Stimulated activated naive CD8-positive, alpha-beta T cell treated with anti-CD3 and anti-CD28 coated beads, Interleukin-15, Interleukin-2, amounts not matched to agents 100 ng/mL and 50 ng/mL, for 24 hours (primary cell): ENCODE results near the gene AFAP1.

ENCODE experiments used
- H3K27ac Mint-ChIP-seq: one replicate; pipeline ENCODE4 v1.8.0; 2021; ENCODE audit warnings: mild to moderate bottlenecking, mixed read lengths
- H3K27me3 Mint-ChIP-seq: one replicate; pipeline ENCODE4 v1.8.0; 2021; ENCODE audit warnings: mixed read lengths
- H3K36me3 Mint-ChIP-seq: one replicate; pipeline ENCODE4 v1.8.0; 2021; ENCODE audit warnings: low read depth, mixed read lengths
- H3K4me1 Mint-ChIP-seq: one replicate; pipeline ENCODE4 v1.8.0; 2021; ENCODE audit warnings: low read depth, mixed read lengths
- H3K4me3 Mint-ChIP-seq: one replicate; pipeline ENCODE4 v1.8.0; 2021; ENCODE audit warnings: mild to moderate bottlenecking, mixed read lengths
- H3K9me3 Mint-ChIP-seq: one replicate; pipeline ENCODE4 v1.8.0; 2021; ENCODE audit warnings: mixed read lengths

The AFAP1 gene

DNA sequence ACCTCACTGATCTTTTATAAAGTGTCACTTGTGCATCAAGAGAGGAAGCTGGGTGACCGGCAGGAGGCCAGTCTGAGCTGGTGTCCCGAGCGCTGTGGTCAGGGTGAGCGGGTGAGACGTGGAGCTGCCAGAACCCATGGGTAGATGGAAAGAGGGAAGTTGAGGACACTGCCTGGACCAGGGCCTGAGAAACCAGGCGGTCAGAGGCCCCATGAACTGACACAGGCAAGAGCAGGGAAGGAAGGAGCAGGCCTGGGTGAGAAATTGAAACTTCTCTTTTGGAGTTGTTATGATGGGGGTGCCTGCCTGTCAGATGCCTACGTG is 192.6 kb downstream of the AFAP1 start:
- Mint-ChIP-seq H3K27me3 (no peaks in the 10 kb centered on the region), H3K9me3 (no peaks in the 10 kb centered on the region), H3K36me3 (no peaks in the 10 kb centered on the region), H3K4me3 (no peak overlapping the region), H3K4me1 (peaks cover 17% of the 10 kb centered on the region), H3K27ac (no peak overlapping the region)

DNA sequence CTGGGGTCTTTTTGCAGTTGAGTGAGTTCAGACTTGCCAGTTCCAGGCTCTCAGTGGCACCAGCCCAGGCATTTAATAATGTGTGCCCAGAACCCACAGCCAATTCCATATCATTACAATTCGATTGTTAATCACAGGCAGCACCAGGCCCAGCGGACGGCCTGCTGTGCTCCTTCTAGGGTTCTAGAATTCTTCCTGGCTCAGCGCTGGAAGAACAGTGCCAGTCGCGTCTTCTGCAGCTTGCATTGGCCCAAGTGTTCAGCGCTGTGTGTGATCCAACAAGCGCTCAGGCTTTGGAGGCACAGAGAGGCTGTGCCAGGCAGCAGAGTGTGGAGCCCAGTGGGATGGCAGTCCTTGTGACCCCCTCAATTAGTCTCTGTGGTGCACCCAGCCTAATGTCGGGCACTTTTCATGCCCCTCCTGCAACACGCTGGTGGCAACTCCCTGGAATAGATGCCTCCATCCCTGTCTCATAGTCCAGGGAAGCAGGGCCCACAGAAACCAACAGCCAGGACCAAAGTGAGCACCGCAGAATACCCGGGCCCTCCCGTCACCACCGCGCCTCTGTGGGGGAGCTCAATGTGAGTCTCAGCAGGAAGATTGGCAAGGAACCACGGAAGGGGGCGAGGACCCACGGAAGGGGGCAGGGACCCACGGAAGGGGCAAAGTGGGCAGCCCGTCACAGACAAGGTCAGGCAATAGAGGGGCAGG is 193.2 kb downstream of the AFAP1 start:
- H3K4me1 Mint-ChIP-seq, result peaks cover 17% of the 10 kb centered on the region
- no peaks in the 10 kb centered on the region for H3K36me3 Mint-ChIP-seq
- no peak overlapping the region for H3K27ac Mint-ChIP-seq
- H3K27me3 Mint-ChIP-seq, result no peaks in the 10 kb centered on the region
- no peaks in the 10 kb centered on the region for H3K9me3 Mint-ChIP-seq
- no peak overlapping the region for H3K4me3 Mint-ChIP-seq

DNA sequence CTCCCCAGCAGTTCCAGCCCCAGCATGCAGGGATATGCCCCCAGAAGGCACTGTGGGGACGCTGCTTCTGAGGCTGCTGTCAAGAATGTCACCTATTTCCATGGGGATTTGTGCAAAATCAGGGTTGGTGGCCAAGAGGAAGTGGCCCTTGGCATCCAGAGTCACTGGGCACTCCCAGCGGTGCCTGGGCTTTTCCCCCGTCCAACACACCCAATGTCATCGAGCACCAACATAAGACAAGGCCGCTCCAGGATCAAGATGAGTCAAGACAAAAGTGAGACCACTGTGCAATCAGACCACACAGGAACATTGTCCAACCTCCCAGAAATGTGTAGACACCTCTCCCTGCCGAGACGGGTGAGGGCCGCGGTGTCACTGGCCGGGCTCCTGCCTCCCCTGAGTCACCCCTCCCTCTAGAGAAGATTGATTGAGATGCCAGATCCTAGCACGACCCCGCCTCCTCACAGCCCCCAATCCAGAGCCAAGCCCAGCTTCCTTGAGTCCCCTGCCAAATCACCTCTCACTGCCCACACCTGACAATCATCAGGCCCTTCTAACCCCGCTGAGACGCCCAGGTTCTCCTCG is 194.3 kb downstream of the AFAP1 start:
- Mint-ChIP-seq H3K27ac (no peak overlapping the region), H3K9me3 (no peaks in the 10 kb centered on the region), H3K4me1 (peaks cover 15% of the 10 kb centered on the region), H3K27me3 (no peaks in the 10 kb centered on the region), H3K36me3 (no peaks in the 10 kb centered on the region), H3K4me3 (no peak overlapping the region)

DNA sequence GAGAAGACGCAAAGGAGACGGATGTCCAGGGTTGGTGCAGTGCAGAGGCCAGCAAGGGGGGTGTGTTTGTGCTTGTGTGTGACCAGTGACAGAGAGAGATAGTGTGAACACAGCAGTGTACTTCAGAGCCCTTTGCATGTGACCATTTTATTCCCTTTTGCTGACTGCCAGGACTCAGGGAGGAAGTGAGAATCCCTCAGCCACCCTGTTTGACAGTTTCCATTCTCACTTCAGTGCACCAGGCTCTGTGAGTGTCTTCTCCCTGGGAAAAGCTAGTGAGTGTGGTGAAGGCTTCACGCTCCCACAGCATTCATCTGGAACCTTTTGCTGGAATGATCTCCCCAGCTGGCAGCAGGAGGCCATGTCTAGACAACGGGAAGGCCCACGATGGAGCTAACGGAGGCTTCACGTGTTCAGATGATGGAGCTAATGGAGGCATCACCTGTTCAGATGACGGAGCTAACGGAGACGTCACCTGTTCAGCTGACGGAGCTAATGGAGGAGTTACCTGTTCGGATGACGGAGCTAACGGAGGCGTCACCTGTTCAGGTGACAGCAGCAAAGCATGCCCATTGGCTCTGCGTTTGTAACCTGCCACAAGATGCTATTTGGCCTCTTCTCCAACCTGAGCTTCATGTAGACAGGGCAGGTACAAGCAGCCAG is 195.4 kb downstream of the AFAP1 start:
- peaks cover 4% of the 10 kb centered on the region for H3K4me1 Mint-ChIP-seq
- no peaks in the 10 kb centered on the region for H3K9me3 Mint-ChIP-seq
- no peaks in the 10 kb centered on the region for H3K27me3 Mint-ChIP-seq
- H3K4me3 Mint-ChIP-seq, result no peak overlapping the region
- H3K27ac Mint-ChIP-seq, result no peak overlapping the region
- H3K36me3 Mint-ChIP-seq, result no peaks in the 10 kb centered on the region

DNA sequence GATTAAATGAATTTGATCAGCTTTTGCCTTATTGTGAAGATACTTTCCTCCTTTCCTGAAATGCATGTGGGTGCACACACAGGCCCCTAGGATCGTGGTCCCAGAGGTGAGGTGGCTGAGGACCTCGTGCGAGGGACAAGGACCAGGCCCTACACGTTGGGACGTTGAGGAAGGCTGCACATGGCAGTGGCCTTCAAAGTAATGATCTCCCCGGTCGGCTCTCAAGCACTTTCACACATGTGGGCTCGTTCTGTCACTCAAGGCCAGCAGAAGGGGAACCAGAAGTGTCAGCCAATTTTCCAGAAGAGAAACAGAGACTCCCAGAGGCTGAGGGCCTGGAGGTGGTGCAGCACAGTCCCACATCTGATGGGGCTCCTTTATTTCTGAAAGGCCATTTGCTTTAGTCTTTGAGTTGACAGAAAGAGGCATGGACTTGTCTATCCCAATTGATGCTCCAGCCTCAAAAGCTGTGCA is 196.8 kb downstream of the AFAP1 start:
- no peaks in the 10 kb centered on the region for H3K4me1 Mint-ChIP-seq
- no peaks in the 10 kb centered on the region for H3K27me3 Mint-ChIP-seq
- H3K9me3 Mint-ChIP-seq, result no peaks in the 10 kb centered on the region
- no peak overlapping the region for H3K4me3 Mint-ChIP-seq
- no peak overlapping the region for H3K27ac Mint-ChIP-seq
- H3K36me3 Mint-ChIP-seq, result no peaks in the 10 kb centered on the region

DNA sequence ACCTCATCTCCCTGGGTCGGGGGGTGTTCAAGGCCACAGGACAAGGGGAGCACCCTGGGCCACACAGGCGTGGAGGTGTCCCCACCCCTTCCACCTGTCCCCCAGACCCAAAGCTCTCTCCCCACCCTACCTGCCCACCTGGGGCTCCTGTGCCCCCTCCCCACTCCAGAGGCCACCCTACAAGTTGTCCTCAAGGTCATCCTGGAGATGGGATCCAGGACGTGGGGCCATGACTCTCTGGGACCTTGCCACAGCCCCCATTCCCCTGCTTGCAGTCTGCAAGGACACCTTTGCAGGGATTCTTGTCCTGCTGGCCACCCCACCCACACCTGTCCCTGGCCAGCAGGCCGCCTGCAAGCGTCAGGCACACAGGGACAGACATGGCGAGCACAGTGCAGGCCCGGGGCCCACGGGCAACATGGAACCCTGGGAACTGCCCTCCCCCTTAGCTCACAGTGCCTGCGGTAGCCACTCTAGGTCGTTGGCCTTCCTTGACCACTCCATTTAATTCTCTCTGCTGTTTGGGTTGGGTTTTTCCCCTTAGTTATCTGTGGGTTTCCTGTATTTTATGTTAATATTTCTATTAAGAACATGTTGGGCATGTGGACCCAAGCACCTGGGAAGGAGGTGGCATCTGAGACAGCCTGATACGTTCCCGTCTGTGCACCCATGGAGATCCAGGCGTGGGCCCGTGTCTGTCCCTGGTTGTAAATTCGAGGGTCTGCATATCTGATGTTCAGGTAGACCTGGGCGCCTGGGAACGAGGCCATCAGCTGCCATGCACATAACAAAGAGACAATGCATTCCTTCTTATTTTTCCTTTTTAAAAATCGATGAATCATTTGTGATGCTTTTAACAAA is 197.5 kb downstream of the AFAP1 start:
- Mint-ChIP-seq H3K4me1 (no peaks in the 10 kb centered on the region), H3K4me3 (no peak overlapping the region), H3K9me3 (no peaks in the 10 kb centered on the region), H3K27ac (no peak overlapping the region), H3K36me3 (no peaks in the 10 kb centered on the region), H3K27me3 (no peaks in the 10 kb centered on the region)

DNA sequence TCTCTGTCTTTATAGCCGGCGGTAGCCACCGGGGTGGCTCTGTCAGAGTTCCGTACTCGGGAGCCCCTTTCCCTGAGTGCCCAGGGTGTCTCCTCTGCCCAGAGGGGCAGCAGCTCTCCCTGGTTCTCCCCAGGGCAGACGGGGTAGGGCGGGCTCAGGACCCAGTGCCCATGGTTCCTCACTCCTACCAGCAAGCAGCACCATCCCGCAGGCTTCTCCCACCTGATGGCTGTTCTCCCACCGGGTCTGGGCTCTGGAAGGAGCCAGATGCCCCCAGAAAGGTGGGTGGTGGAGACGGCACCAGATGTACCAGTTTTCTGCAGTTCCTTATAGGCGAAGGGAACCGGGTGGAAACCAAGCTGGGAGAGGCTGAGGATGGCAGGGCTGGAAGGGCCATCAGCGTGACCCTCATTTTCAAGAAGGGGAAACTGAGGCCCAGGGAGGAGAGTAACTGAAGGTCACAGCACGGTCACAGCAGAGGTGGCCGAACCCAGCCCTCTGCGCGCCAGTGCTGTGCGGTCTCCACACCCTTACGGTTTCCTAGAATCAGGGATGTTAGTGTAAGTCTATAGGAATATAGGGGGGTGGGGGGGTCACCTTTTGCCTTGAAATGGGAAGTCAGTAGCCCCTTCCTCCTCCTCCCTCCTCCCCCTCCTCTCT is 198.7 kb downstream of the AFAP1 start:
- no peak overlapping the region for H3K4me3 Mint-ChIP-seq
- H3K4me1 Mint-ChIP-seq, result no peaks in the 10 kb centered on the region
- H3K27me3 Mint-ChIP-seq, result no peaks in the 10 kb centered on the region
- no peaks in the 10 kb centered on the region for H3K36me3 Mint-ChIP-seq
- no peak overlapping the region for H3K27ac Mint-ChIP-seq
- no peaks in the 10 kb centered on the region for H3K9me3 Mint-ChIP-seq

DNA sequence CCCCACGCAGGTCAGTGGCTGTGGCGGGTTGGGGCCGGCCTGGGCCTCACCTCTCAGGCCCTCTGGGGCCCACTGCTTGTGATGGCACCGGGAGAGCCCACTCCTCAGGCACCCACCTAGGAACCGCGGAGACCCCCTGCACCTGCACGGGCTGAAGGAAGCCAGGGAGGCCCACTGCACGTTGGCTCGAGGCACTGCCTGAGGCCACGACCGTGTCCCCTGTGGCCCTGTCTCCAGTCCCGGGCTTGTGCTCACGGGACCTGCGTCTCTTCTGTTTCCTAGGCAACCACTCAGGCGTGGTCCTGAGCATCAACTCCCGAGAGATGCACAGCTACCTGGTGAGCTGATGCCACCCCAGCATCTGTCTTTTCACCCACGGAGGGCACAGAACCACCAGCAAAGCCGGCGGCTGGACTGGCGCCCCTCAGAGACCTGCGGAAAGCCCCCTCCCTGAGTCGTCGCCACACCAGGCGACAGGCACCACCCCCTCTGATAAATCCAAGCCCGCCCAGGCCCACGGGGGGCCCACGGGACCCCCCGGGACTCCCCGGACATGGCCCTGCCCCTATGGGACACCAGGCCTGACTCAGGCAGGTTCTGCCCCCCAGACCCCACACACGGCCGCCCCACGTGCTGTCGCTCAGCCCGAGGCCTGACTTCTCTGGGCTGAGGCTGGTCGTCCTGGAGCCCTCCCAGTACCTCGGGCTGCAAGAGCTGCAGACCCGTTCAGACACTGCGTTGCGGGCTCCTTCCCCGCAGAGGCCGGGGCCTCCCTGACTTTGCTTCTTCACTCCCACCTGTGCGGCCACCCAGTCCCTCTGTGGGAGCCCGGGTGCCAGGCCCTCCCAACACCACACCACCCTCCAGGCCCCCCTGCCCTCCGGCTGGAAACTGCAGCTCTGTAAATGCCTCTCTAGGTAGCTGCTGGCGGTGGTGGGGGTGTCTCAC is 199.5 kb downstream of the AFAP1 start:
- Mint-ChIP-seq H3K4me1 (no peaks in the 10 kb centered on the region), H3K27me3 (no peaks in the 10 kb centered on the region), H3K27ac (no peak overlapping the region), H3K4me3 (no peak overlapping the region), H3K9me3 (no peaks in the 10 kb centered on the region), H3K36me3 (no peaks in the 10 kb centered on the region)

DNA sequence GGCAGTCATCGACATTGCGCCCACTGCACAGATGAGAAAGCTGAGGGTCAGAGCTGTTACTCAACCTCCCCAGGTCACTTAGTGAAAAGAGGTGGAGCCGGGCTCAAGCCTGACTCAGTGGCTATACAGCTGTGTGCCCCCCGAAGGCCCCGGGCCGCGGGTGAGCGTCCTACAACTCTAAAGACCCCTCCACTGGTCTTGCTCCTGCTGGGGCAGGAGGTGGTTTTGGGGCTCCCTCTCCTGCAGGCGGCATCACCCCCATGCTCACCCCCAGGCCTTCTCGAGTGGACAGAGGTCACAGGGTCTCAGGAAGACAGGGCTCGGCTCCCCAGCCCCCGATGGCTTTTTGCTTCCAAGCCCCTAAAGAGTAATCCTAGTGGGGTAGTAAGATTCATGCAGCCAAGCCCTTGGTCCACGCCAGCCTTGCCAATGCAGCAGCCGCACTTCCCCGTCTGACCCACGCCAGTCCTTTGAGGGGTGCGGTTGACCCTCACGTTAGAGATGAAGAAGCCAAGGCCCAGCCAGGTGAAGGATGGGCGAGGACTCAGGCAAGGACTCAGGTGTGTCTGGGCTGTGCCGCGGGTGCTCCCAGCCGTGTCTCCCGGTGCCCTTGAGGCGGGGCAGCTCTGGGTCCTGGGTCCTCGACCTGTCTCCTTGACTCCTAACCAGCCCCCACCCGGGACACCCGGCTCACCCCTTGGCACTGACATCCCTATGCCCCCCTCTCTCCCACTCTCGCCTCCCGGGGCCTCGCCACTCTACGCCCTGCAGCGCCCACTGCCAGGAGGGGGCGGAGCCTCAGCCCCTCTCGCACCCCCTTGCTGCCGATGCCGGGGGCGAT is 200.4 kb downstream of the AFAP1 start:
- Mint-ChIP-seq H3K36me3 (no peaks in the 10 kb centered on the region), H3K27me3 (no peaks in the 10 kb centered on the region), H3K9me3 (no peaks in the 10 kb centered on the region), H3K4me1 (no peaks in the 10 kb centered on the region), H3K27ac (no peak overlapping the region), H3K4me3 (no peak overlapping the region)

DNA sequence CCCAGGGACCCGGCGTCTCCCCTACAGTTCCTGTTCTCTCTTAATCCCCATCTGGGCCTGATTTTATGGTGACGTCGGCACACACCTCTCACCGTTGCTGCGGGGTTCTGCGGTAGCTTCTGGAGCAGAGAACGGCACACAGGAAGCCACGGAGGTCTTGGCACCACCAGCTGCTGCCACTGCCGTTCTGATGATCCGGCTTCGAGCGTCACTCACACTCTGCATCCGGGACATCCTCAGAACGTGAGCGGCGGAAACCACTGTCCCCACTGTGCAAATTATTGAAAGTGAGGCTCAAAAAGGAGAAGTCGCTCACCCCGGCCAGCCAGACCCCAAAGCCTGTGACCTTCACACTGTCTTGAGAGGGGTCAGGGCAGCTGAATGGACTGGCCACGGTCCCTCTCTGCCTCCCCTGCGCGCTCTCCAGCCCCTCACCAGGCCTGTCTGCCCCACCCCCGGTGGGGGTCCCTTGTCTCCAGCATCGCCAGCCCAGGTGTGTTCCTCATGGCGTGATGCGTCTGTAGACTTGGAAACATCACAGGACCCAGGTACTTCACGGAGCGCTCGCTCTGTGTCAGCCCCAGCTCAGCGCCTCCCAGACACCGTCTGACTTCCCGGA is 201.1 kb downstream of the AFAP1 start:
- H3K4me1 Mint-ChIP-seq, result no peaks in the 10 kb centered on the region
- no peaks in the 10 kb centered on the region for H3K36me3 Mint-ChIP-seq
- H3K9me3 Mint-ChIP-seq, result no peaks in the 10 kb centered on the region
- no peaks in the 10 kb centered on the region for H3K27me3 Mint-ChIP-seq
- no peak overlapping the region for H3K4me3 Mint-ChIP-seq
- no peak overlapping the region for H3K27ac Mint-ChIP-seq

DNA sequence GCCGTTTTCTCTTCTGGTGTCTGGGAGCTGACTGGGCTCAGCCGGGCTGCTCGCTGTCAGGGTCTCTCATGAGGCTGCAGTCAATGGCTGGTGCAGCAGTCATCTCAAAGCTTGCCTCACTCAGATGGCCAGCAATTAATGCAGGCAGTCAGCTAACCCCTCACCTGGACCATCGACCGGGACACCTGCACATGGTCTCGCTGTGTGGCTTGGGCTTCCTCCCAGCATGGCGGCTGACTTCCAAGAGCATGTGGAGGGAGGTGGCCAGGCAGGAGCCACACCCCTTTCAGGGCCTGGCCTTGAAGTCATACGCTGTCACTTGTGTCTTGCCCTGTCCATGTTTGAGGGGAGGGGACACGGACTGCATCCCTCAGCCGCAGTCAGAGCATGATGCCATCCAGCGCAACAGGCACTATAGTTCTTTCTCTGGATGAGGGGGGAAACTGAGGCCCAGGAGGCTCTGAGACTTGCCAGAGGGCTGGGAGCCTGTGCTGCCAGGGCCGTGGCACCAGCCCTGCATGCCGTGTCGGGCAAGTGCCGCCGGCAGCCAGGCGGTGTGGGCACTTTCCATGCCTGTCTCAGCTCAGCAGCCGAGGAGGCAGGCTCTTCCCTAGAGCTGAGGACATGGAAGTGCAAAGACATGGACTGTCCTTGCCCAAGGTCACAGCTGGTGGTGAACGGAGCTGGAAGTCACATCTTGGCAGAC is 201.8 kb downstream of the AFAP1 start:
- H3K4me1 Mint-ChIP-seq, result no peaks in the 10 kb centered on the region
- no peaks in the 10 kb centered on the region for H3K9me3 Mint-ChIP-seq
- no peaks in the 10 kb centered on the region for H3K36me3 Mint-ChIP-seq

DNA sequence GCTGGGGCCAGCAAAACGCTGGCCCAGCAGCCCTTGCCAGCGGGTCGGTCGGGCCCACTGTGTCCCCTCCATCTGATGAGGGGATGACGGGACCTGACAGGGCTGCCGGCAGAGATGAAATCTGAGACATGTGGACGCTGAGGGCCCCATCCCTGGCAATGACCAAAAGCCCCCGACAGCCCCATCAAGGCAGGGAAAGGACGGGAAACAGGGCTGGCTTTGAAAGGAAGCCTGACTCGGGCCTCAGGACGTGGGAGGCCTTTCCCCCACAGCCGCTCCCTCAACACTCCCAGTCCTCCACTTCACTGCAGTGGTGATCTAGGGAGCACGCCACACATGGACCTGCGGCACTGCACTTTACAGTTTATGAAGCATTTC is 202.4 kb downstream of the AFAP1 start:
- no peaks in the 10 kb centered on the region for H3K36me3 Mint-ChIP-seq

More for the DNA sequence above, 201.8 kb downstream of the AFAP1 start:
- H3K4me3 Mint-ChIP-seq, result no peak overlapping the region
- no peaks in the 10 kb centered on the region for H3K27me3 Mint-ChIP-seq
- H3K27ac Mint-ChIP-seq, result no peak overlapping the region

More for the DNA sequence above, 202.4 kb downstream of the AFAP1 start:
- Mint-ChIP-seq H3K27me3 (no peaks in the 10 kb centered on the region), H3K4me3 (no peak overlapping the region), H3K4me1 (no peaks in the 10 kb centered on the region), H3K27ac (no peak overlapping the region), H3K9me3 (no peaks in the 10 kb centered on the region)
